H1 (cell line): ENCODE measurements around the gene EGR2. TPM values are rescaled to one million over a fixed set of nuclear protein-coding genes. Genes with fewer than 3 reads are reported as not detected.

Experiments used
- CHD1 ChIP-seq: IDR thresholded peaks from 2 replicates; pipeline ENCODE4 v1.6.1; 2012; ENCODE audit warnings: low read depth, low read length, improper control_type of control experiment
- NANOG ChIP-seq: IDR thresholded peaks from 2 replicates; pipeline ENCODE4 v1.6.1; 2011; ENCODE audit warnings: low read length, low read depth, mild to moderate bottlenecking, inconsistent platforms; ENCODE audit not compliant: insufficient read depth, poor library complexity, severe bottlenecking
- NRF1 ChIP-seq: IDR thresholded peaks from 2 replicates; pipeline ENCODE4 v1.6.1; 2011; ENCODE audit warnings: mild to moderate bottlenecking, low read depth, low read length, improper control_type of control experiment
- RAD21 ChIP-seq, 2 experiments: IDR thresholded peaks in 1 of 2; conservative IDR thresholded peaks in 1 of 2; 2 replicates each; pipeline ENCODE4 v1.6.1; 2011; ENCODE audit warnings: low read depth in 2 of 2, low read length in 2 of 2, improper control_type of control experiment in 1 of 2, inconsistent platforms in 1 of 2, mild to moderate bottlenecking in 1 of 2, moderate library complexity in 1 of 2
- SP1 ChIP-seq: IDR thresholded peaks from 2 replicates; pipeline ENCODE4 v1.6.1; 2011; ENCODE audit warnings: low read depth, low read length
- polyA plus RNA-seq, 7 experiments: library from polyadenylated mRNA; depleted of rRNA in 3 of 7; stranded (reverse) in 5 of 7; unstranded in 2 of 7; fragments of >200 nt in 5 of 7; fragments of 200-250 nt in 2 of 7; gene quantifications; 1 replicate in 5 of 7; 2 replicates in 1 of 7; 4 replicates in 1 of 7; pipeline versions ENCODE4 v1.2.1 to v1.2.3, GENCODE V29; 2011 to 2013; ENCODE audit warnings: missing spikeins in 2 of 7, mixed read lengths in 2 of 7
- total RNA-seq: library from RNA; stranded (reverse); fragmentation: NEBNext Ultra II Directional; extraction: Animal tissue kit (Norgen Biotek cat#: 25700); gene quantifications from 2 replicates; pipeline ENCODE4 v1.2.1, GENCODE V29; 2021
- TF ChIP-seq, protein P1 (sequence below), 3 experiments: IDR thresholded peaks; 1 replicate in 2 of 3; 2 replicates in 1 of 3; pipeline versions ENCODE4 v1.5.1 to v1.6.1; 2011; ENCODE audit warnings: low read length in 3 of 3, mild to moderate bottlenecking in 3 of 3, inconsistent platforms in 2 of 3, low read depth in 1 of 3, moderate library complexity in 1 of 3; ENCODE audit not compliant: insufficient read depth in 1 of 3; ENCODE audit errors: control extremely low read depth in 1 of 3

EGR2 gene
- total and polyA plus RNA-seq, 2 of the 8 experiments (the other 6 are each of a cell fraction or from before 2014, with no cell fraction given), result 1.3 to 2.1 TPM

DNA sequence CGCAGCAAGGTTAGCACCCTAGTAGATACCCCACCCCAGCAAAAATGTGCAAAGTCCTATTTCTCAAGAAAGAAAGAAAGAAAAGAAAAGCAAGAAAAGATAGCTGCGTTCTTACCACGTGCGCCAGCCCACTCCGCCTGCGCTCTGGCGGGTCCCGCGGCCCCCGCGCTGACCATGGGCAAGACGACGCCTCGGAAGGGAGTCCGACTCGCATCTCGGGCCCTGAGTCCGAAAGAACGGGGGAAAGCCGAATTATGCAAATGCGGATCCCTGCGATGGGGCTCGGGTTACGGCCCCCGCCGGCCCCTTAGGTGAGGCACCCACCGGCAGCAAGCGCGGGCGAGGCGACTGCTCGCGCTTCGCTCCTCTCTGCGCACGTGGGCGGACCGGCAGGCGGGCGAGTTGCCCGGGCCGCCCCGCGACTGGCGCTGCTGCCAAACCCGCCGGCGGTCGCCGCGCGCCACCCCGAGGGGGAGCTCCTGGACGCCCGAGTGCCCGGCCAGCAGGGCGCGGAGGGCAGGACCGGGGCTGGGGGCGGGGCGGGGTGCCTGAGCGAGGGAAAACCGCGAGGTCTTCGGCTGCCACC lies 2.4 kb upstream of the EGR2 start (continued):
- TF ChIP-seq, protein P1, sequence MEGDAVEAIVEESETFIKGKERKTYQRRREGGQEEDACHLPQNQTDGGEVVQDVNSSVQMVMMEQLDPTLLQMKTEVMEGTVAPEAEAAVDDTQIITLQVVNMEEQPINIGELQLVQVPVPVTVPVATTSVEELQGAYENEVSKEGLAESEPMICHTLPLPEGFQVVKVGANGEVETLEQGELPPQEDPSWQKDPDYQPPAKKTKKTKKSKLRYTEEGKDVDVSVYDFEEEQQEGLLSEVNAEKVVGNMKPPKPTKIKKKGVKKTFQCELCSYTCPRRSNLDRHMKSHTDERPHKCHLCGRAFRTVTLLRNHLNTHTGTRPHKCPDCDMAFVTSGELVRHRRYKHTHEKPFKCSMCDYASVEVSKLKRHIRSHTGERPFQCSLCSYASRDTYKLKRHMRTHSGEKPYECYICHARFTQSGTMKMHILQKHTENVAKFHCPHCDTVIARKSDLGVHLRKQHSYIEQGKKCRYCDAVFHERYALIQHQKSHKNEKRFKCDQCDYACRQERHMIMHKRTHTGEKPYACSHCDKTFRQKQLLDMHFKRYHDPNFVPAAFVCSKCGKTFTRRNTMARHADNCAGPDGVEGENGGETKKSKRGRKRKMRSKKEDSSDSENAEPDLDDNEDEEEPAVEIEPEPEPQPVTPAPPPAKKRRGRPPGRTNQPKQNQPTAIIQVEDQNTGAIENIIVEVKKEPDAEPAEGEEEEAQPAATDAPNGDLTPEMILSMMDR (IDR thresholded peaks at IDR 0.05; ENCODE audit: control extremely low read depth in 1 of 3, insufficient read depth in 1 of 3, low read depth in 1 of 3, low read length in 3 of 3), result peak; percentile 21 to 59 (median 27)
- TF ChIP-seq RAD21 (IDR thresholded peaks at IDR 0.05 in 1 of 2, conservative IDR thresholded peaks at IDR 0.05 in 1 of 2; ENCODE audit: low read depth in 2 of 2, low read length in 2 of 2), result peak; percentile 11 to 51; a peak in 3 of 4 replicates
- no peak for TF ChIP-seq NRF1
- no peak for TF ChIP-seq NANOG
- no peak for TF ChIP-seq SP1
- TF ChIP-seq CHD1, result no peak
